NCI-H2081 (cell line): Measurements from ENCODE around the gene RASSF5.
A peak's percentile ranks its signal among the peaks of the same experiment; 100 is the strongest.
"Not testable (repeated sequence)": the region's sequence is repeated elsewhere in the genome, so short reads cannot be mapped to it uniquely, and the experiment has no call there.

Experiments used
- DNase-seq, 2 experiments: peaks; one replicate each; lab custom pipeline; 2025; lab: John Stamatoyannopoulos, UW

Gene RASSF5

GRCh38 chr1:206586501-206587445 lies 79.4 kb downstream of the RASSF5 start:
- DNase-seq, result no peak

DNA sequence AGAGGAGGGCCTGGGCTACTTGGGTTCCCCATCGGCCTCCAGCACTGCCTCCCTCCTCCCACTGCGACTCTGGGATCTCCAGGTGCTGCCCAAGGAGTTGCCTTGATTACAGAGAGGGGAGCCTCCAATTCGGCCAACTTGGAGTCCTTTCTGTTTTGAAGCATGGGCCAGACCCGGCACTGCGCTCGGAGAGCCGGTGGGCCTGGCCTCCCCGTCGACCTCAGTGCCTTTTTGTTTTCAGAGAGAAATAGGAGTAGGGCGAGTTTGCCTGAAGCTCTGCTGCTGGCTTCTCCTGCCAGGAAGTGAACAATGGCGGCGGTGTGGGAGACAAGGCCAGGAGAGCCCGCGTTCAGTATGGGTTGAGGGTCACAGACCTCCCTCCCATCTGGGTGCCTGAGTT lies 80.6 kb downstream of the RASSF5 start:
- no peak for DNase-seq

DNA sequence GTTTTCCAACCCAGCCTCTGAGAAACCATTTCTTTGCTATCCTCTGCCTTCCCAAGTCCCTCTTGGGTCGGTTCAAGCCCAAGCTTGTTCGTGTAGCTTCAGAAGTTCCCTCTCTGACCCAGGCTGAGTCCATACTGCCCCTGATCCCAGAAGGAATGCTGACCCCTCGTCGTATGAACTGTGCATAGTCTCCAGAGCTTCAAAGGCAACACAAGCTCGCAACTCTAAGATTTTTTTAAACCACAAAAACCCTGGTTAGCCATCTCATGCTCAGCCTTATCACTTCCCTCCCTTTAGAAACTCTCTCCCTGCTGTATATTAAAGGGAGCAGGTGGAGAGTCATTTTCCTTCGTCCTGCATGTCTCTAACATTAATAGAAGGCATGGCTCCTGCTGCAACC lies 81.2 kb downstream of the RASSF5 start:
- no peak for DNase-seq

DNA sequence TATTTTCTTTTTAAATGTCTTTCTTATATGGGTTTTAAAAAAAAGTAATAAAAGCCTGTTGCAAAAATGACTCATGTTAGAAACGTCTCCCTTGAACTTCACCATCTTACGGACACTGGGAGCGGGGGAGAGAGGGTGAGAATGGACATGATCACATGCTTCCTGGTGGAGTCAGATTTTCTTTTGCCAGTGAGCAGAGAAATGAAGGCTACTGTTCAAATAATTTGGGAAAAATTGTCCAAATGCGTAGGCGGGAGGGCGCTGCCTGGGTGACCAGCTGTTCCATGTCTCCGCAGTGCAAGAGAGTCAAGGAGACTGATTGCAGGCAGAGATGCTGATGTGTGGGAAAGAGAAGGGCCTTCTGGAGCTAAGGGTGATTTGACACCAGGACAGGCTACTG lies 81.9 kb downstream of the RASSF5 start:
- no peak for DNase-seq

DNA sequence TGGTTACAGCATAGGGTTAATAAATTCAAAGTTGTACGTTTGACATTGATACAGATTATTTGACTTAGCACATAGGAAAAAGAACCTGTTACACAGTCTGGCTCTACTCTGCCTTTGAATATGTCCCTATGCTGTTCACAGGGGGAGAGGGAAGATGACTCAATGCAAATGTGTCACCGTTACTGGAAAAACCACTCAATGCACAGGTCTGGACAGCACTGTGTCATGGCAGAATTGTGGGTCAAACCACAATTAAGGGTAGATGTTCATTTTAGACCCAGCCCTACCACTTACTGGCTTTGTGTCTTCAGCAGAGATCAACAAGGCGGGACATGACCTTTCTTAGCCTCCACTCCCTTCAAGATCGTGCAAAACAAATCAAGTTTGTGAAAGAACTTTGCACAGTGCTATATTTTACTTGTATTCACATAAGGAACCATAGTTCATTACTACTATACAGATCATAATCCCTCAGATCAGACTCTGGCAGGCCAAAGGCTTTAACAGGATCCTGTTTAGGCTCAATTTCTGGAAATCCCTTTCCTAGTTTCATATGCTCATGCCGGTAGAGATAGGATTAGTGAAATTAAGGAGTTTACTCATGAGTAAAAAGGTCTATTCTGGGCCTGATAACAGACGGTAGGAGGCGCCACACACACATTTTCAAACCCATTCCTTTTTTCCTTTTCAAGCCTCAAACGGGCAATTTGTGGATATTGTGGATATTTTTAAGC lies 82.9 kb downstream of the RASSF5 start:
- DNase-seq, result no peak

DNA sequence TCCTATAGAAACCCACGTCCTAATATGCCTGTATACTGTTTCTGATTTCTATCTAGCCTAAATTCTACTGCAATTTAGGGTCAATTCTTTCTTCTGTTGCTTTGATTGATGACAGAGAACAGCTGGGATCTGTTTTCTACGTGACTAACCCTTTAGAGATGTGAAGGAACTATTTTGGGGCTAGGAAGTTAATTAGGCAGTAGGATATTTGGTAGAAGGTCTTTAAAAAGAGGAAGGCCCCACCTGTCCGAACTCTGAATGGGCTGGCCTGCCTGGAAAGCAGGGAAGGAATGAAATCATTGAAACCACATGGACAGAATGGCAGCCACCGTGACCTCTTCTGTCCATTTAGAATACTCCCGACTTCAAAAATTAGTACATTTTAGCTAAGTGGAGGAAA lies 83.9 kb downstream of the RASSF5 start:
- DNase-seq, result no peak

DNA sequence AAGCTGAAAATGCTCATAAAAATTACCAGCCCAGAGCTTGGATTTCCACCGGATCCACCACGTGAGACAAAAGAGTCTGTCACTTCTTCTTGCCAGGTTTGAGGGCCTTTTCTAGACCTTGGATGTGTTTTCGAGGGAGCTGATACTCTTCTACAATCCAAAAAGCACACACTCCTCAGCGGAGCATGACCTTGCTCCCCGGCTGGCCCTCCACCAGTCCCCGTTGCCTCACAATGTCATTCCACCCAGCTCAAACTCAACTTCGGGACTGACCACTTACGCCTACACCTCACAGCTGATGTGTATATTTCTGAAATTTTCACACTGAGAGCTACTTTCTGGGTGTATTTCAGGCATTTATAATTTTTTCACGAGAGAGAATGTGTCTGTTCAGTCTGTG lies 84.4 kb downstream of the RASSF5 start:
- no peak for DNase-seq

DNA sequence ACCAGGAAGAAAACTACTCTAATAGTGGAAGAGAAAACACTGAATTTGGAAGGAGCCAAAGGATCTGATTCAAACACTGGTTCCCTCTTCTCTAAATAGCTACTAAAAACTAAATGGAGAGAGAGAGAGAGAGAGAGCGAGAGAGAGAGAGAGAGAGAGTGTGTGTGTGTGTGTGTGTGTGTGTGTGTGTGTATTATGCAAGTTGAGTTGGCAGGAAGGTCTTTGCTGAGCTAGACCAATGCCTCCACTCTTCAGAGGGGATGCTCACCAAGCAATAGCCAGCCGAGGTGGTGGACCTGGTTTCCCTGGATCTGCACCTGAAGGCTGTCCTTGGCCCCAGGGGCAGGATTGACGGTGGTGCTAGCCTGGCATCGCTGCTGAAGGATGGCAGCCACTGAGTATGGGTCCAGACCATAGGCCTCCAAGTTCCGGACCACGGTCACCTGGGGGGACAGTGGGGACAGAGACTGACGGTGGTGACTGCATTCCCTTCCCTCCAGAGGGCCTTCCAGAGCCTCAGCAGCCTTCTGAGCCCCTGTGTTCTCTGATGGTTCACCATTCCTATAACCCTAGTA lies 86.1 kb downstream of the RASSF5 start:
- DNase-seq, result no peak

GRCh38 chr1:206595581-206596318 lies 88.4 kb downstream of the RASSF5 start:
- DNase-seq, result no peak

- no peak for DNase-seq
Measured at GRCh38 chr1:206596319-206596666, 89.0 kb downstream of the RASSF5 start.

GRCh38 chr1:206600527-206600926 lies 93.2 kb downstream of the RASSF5 start:
- no peak for DNase-seq

DNA sequence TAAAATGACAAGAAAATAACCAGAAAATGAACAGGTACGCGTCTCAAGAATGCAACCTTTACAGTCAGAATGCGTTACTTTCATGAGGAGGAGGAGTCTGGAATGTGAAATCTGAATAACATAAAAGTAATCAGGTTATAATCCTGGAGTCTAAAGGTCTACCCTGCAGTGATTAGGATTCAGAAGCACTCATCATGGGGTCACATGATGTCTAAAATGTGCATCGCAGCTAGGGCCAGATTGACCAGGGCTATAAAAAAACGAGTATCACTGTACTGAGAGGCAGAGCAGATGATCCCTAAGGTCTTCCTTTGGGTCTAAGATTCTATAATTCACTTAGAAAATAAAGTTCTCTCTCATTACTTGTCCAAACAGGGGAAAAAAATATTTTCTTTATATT lies 97.5 kb downstream of the RASSF5 start:
- no peak for DNase-seq

- DNase-seq, result peak; percentile 19 to 50
Measured at GRCh38 chr1:206606867-206607266, 99.5 kb downstream of the RASSF5 start.

- peak; percentile 31 to 49 for DNase-seq
Measured at GRCh38 chr1:206608108-206608698, 100.9 kb downstream of the RASSF5 start.

DNA sequence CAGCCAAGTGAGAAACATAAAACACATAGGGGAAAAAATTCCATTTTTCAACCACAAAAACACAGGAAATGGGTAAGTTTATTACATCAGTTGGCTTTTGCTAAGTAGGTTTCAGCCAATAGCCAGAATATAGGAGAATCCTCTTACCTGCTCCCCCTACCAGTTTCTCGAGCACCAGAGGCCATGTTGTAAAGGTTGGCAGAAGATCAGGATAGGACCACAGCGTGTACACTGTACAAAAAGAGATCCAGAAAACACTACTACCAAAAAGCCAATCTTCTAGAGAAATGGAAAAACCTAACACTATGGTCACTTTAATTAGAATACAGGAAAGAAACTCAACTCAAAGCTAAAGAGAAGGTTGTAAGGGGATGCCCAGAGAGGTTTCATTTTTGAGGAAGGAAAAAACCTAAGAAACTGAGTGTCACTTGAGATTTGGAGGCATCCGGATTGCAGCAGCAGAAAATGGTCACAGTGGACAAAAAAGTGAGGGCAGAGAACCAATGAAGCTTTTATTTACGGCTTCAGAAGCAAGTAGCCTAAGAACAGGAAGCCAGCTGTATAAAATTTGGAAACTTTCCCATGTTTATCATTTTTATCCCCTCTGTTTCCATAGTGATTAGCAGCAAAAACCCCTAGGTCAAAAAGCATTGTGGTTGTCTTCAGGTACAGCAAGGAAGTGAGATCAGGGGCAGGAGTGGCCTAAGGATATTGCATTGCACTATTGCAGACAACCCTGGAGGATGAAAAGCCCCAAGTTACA lies 102.1 kb downstream of the RASSF5 start:
- peak in 1 of 2 experiments; percentile 16 for DNase-seq

GRCh38 chr1:206612129-206612876 lies 105.0 kb downstream of the RASSF5 start, which contains the start of gene EIF2D:
Gene EIF2D, minus strand, starts transcription at chr1:206612465. Its CDS starts 123 bp downstream, at chr1:206612342.
- DNase-seq, result peak; percentile 96 to 97

GRCh38 chr1:206626396-206626795 lies 119.1 kb downstream of the RASSF5 start:
- not testable (repeated sequence) for DNase-seq

DNA sequence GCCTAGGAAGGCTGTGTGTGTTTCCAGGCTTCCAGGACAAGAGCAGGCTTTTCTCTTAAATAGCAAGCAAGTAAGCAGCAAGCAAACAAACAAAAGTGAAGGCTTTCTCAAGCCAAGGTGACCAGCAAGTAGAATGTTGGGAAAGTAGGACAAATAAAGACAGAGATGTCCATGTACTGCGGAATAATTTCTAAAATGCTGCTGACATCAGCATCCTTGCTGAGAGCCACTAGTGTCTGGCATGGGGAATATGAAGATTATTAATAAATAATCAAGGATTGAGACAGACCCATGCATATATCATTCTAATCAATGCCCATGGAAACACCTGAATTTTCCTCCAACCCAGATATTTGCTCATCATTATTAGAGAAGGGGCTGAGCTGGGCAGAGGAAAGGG lies 121.6 kb downstream of the RASSF5 start:
- no peak for DNase-seq

DNA sequence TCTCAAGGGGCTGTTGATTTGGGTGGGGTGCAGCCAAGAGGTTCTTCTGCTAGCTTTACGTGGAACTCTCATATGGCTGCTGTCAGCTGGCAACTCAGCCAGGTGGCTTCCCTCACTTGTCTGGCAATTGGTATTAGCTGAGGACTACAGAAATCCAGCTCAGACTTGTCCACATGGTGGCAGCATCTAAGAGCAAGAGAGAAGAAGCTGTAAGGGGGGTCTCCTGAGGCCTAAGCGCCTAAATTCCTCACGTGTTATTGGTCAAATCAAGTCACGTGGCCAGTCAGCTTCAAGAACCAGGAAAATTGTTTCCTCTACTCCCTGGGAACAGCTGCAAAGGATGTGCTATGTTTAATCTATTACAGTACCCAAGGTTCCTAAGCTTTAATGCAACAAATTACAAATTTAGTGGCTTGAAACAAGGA lies 123.8 kb downstream of the RASSF5 start:
- peak; percentile 62 to 79 for DNase-seq

DNA sequence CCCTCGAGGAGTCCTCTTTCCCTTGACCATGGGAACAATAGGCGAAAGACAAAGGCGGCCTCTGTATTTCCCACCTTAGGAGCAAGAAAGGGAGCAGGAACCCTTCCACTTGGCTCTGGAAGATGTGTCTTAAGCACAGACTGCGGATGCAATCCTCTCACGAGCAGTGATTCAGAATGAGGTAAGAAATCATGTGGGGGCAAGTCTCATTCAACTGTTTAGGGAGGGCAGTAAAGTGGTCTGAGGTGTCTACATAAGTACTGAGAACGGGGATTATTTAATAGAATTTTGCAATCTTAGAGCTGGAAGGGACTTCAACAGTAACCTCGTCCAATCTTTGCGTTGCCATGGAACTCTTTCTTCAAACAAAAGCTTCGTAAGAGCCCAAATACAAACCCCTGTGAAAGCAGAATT lies 126.4 kb downstream of the RASSF5 start:
- no peak for DNase-seq
